D721Med (cell line): Measurements from ENCODE around the gene ZSWIM1.
"Not testable (repeated sequence)": the region's sequence is repeated elsewhere in the genome, so short reads cannot be mapped to it uniquely, and the experiment has no call there.

Experiments used
- DNase-seq: peaks from one replicate; pipeline ENCODE4 v3.0.0; 2011; ENCODE audit warnings: low spot score; ENCODE audit not compliant: insufficient read length
- FAIRE-seq: peaks from 2 replicates; lab custom pipeline; 2011; peaks lifted over from hg19 to GRCh38; lab: Jason Lieb, UNC
- CTCF ChIP-seq: IDR thresholded peaks from 2 replicates; pipeline ENCODE4 v1.5.1; 2012; ENCODE audit warnings: mild to moderate bottlenecking, control low read depth; ENCODE audit not compliant: insufficient read depth; ENCODE audit errors: missing control alignments

Gene ZSWIM1

DNA sequence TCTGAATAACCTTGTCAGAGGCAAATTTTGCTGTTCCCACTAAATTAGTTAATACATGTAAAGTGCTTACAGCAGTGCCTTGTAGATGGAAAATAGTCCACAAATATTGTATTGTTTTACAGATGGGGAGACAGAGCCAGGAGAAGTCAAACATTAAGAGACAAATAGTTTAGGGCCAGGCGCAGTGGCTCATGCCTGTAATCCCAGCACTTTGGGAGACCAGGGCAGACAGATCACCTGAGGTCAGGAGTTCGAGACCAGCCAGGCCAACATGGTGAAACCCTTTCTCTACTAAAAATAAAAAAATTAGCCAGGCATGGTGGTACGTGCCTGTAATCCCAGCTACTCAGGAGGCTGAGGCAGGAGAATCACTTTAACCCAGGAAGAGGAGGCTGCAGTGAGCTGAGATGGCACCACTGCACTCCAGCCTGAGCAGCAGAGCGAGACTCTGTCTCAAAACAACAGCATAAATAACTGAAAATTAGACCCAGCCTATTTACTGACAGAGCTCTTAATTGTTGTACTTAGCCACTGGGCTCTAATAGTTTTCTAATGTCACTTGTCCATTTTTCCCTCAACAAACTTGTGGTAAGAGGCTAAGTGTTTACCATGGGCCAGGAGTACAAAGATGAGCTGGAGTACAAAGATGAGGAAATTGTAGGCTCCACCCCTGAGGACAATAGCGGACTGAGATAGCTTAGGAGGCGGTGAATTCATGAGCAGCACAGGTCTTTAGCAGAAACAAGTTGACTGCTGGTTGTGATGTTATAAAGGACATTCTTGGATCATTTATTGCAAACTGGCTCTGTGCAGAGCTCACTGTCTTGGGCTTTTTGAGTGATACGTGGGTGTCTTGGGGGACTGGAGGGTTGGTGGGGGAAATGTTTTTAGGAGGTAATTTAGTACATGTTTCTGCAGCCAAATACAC lies 17.2 kb upstream of the ZSWIM1 start:
- TF ChIP-seq CTCF: no peak
- DNase-seq (no peak), FAIRE-seq (no peak)

GRCh38 chr20:45866454-45866853 lies 14.6 kb upstream of the ZSWIM1 start:
- no peak for TF ChIP-seq CTCF
- FAIRE-seq (no peak), DNase-seq (no peak)

DNA sequence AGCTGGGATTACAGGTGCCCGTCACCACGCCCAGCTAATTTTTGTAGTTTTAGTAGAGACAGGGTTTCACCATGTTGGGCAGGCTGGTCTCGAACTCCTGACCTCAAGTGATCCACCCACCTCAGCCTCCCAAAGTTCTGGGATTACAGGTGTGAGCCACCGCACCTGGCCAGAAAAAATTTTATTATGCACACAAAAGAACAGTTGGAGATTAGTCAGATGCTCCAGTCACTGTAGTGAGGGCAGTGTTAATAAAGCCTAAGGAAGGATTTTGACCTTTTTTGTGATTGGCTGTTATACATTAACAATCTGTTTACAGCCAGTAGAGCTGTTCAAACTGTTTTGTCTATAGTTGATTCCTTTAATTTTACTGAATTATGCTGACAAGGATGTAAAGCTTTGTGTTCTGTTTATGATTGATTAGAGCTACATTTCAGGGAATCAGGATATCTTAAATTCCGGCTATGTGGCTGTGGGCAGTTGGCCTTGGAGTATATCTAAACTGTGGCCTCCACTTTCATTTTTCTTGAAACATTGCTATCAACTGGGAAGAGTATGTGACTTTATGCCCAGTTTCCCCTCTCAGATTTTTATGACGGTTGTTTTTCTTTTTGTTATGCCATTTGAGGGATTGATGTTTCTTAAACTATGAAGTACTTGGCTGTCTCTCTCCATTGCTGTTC lies 13.8 kb upstream of the ZSWIM1 start:
- DNase-seq: no peak
- no peak for FAIRE-seq
- TF ChIP-seq CTCF: no peak

- DNase-seq (no peak), FAIRE-seq (no peak)
- no peak for TF ChIP-seq CTCF
Observed at GRCh38 chr20:45867819-45868176, 13.2 kb upstream of the ZSWIM1 start.

GRCh38 chr20:45872626-45873025 lies 8.4 kb upstream of the ZSWIM1 start:
- DNase-seq (no peak), FAIRE-seq (no peak)
- TF ChIP-seq CTCF: no peak

- no peak for TF ChIP-seq CTCF
- DNase-seq: no peak
- FAIRE-seq: no peak
Observed at GRCh38 chr20:45873409-45874103, 7.5 kb upstream of the ZSWIM1 start.

DNA sequence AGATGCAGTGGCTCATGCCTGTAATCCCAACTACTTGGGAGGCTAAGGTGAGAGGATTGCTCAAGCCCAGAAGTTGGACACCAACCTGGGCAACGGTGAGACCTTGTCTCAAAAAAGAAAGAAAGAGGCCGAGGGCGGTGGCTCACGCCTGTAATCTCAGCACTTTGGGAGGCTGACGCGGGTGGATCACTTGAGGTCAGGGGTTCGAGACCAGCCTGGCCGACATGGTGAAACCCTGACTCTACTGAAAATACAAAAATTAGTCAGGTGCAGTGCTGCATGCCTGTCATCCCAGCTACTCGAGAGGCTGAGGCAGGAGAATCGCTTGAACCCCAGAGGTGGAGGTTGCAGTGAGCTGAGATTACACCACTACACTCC lies 6.9 kb upstream of the ZSWIM1 start:
- FAIRE-seq, DNase-seq: not testable (repeated sequence)
